RWPE2 (cell line): ENCODE measurements around the gene LRRC63.

Experiments used
- ATAC-seq: fragments of 200-7000 bp; cut with Tn5 transposase; 3 replicates; pipeline ENCODE4 v1.9.1; 2021; ENCODE audit warnings: low read depth
- DNase-seq: peaks from one replicate; pipeline ENCODE4 v3.0.0-alpha.2; 2020; ENCODE audit warnings: low spot score
- H3K27ac ChIP-seq: fragments of 450-650 bp; 2 replicates; pipeline ENCODE4 v1.5.1; 2017; ENCODE audit warnings: mild to moderate bottlenecking; ENCODE audit not compliant: poor library complexity, severe bottlenecking
- H3K27me3 ChIP-seq: fragments of 250-450 bp; sonication (Bioruptor Pico); 2 replicates; pipeline ENCODE4 v1.5.1; 2021; ENCODE audit warnings: mild to moderate bottlenecking, moderate library complexity; ENCODE audit not compliant: insufficient read depth, poor library complexity, severe bottlenecking
- H3K36me3 ChIP-seq: fragments of 250-450 bp; sonication (Bioruptor Pico); 2 replicates; pipeline ENCODE4 v1.5.1; 2020; ENCODE audit warnings: low read depth, mild to moderate bottlenecking, moderate library complexity
- H3K4me1 ChIP-seq: fragments of 250-450 bp; sonication (Bioruptor Pico); 2 replicates; pipeline ENCODE4 v1.5.1; 2021; ENCODE audit warnings: mild to moderate bottlenecking, moderate library complexity; ENCODE audit not compliant: insufficient read depth, poor library complexity, severe bottlenecking
- H3K4me3 ChIP-seq: fragments of 250-450 bp; sonication (Bioruptor Pico); 2 replicates; pipeline ENCODE4 v1.5.1; 2021; ENCODE audit warnings: mild to moderate bottlenecking, moderate library complexity; ENCODE audit not compliant: severe bottlenecking
- H3K9me3 ChIP-seq: fragments of 250-450 bp; sonication (Bioruptor Pico); 2 replicates; pipeline ENCODE4 v1.5.1; 2021; ENCODE audit warnings: mild to moderate bottlenecking, moderate library complexity; ENCODE audit not compliant: severe bottlenecking
- CTCF ChIP-seq: fragments of 450-650 bp; IDR thresholded peaks from one replicate; pipeline ENCODE4 v1.5.1; 2017; ENCODE audit warnings: mild to moderate bottlenecking, moderate library complexity; ENCODE audit not compliant: poor library complexity, severe bottlenecking

The LRRC63 gene

GRCh38 chr13:46176756-46177155 lies 35.0 kb upstream of the LRRC63 start:
- Histone ChIP-seq H3K9me3 (no peaks in the 10 kb centered on the region), H3K4me1 (no peaks in the 10 kb centered on the region), H3K36me3 (no peaks in the 10 kb centered on the region), H3K27me3 (no peaks in the 10 kb centered on the region), H3K4me3 (no peak overlapping the region), H3K27ac (no peak overlapping the region)
- no peak for ATAC-seq
- DNase-seq, result no peak
- TF ChIP-seq CTCF, result no peak

GRCh38 chr13:46178143-46178542 lies 33.6 kb upstream of the LRRC63 start:
- TF ChIP-seq CTCF, result no peak
- Histone ChIP-seq H3K4me1 (peaks cover 3% of the 10 kb centered on the region), H3K4me3 (no peak overlapping the region), H3K27me3 (no peaks in the 10 kb centered on the region), H3K27ac (no peak overlapping the region), H3K9me3 (no peaks in the 10 kb centered on the region), H3K36me3 (no peaks in the 10 kb centered on the region)
- ATAC-seq (no peak), DNase-seq (no peak)

GRCh38 chr13:46178821-46179220 lies 32.9 kb upstream of the LRRC63 start:
- DNase-seq, result no peak
- ATAC-seq, result no peak
- no peaks in the 10 kb centered on the region for H3K27me3 ChIP-seq
- H3K27ac ChIP-seq, result no peak overlapping the region
- H3K4me1 ChIP-seq, result peaks cover 3% of the 10 kb centered on the region
- H3K9me3 ChIP-seq, result no peaks in the 10 kb centered on the region
- TF ChIP-seq CTCF, result no peak
- no peak overlapping the region for H3K4me3 ChIP-seq
- H3K36me3 ChIP-seq, result no peaks in the 10 kb centered on the region

- no peak overlapping the region for H3K4me3 ChIP-seq
- DNase-seq, result no peak
- no peak for TF ChIP-seq CTCF
- no peak for ATAC-seq
- no peaks in the 10 kb centered on the region for H3K9me3 ChIP-seq
- no peaks in the 10 kb centered on the region for H3K36me3 ChIP-seq
- no peak overlapping the region for H3K27ac ChIP-seq
- H3K27me3 ChIP-seq, result no peaks in the 10 kb centered on the region
- H3K4me1 ChIP-seq, result peaks cover 3% of the 10 kb centered on the region
Measured at GRCh38 chr13:46179491-46179908, 32.2 kb upstream of the LRRC63 start.

GRCh38 chr13:46179969-46180763 lies 31.6 kb upstream of the LRRC63 start:
- ATAC-seq (no peak), DNase-seq (no peak)
- H3K36me3 ChIP-seq, result no peaks in the 10 kb centered on the region
- no peak for TF ChIP-seq CTCF
- H3K27me3 ChIP-seq, result no peaks in the 10 kb centered on the region
- peaks cover 3% of the 10 kb centered on the region for H3K4me1 ChIP-seq
- H3K9me3 ChIP-seq, result no peaks in the 10 kb centered on the region
- no peak overlapping the region for H3K4me3 ChIP-seq
- H3K27ac ChIP-seq, result no peak overlapping the region
